ENCODE data around the gene OR6C70. TPM values are rescaled to one million over a fixed set of nuclear protein-coding genes. Genes with fewer than 3 reads are reported as not detected.

Gene OR6C70
- total RNA-seq, 1 donor from 2014 or later, result not detected

- DNase-seq (ENCODE audit: low spot score), result no peak
Observed at GRCh38 chr12:55420307-55420962, 49.5 kb downstream of the OR6C70 start.

Other genes starting within 250 kb of the OR6C70 start
- not detected for gene OR10A7, start 249.1 kb downstream of the OR6C70 start, total RNA-seq
- gene OR6C74, start 225.5 kb downstream of the OR6C70 start, total RNA-seq, result not detected
- gene OR6C6, start 173.6 kb downstream of the OR6C70 start, total RNA-seq, result not detected
- not detected for gene OR6C1, start 155.8 kb downstream of the OR6C70 start, total RNA-seq
- gene OR6C3, start 139.4 kb downstream of the OR6C70 start, total RNA-seq, result not detected
- gene OR6C75, start 107.2 kb downstream of the OR6C70 start, total RNA-seq, result not detected
- gene OR6C65, start 69.6 kb downstream of the OR6C70 start, total RNA-seq, result not detected
- not detected for gene OR6C76, start 43.9 kb downstream of the OR6C70 start, total RNA-seq
- gene OR6C2, start 26.1 kb downstream of the OR6C70 start, total RNA-seq, result not detected
- not detected for gene OR6C68, start 22.2 kb upstream of the OR6C70 start, total RNA-seq
- gene OR6C4, start 79.5 kb upstream of the OR6C70 start, total RNA-seq, result not detected
- not detected for gene OR2AP1, start 102.3 kb upstream of the OR6C70 start, total RNA-seq
- gene OR10P1, start 166.8 kb upstream of the OR6C70 start, total RNA-seq, result not detected
- 536 TPM for gene ITGA7, start 237.8 kb upstream of the OR6C70 start, total RNA-seq
- 136 TPM for gene BLOC1S1, start 245.9 kb upstream of the OR6C70 start, total RNA-seq

Data from mesenteric fat pad (tissue), 1 donor.